HepG2 (cell line): ENCODE data around the gene MYO9A. TPM values are rescaled to one million over a fixed set of nuclear protein-coding genes. Genes with fewer than 3 reads are reported as not detected.

ENCODE experiments used
- ATAC-seq: fragments of 200-7000 bp; cut with Tn5 transposase; 3 replicates; pipeline ENCODE4 v1.9.1; 2020; ENCODE audit warnings: mild to moderate bottlenecking, moderate library complexity
- BruUV-seq: library from RNA; stranded (reverse); fragments of 400-500 nt; replicated peaks from 2 replicates; lab custom pipeline; 2021; lab: Mats Ljungman, UMichigan
- CTCF ChIA-PET: fragments of 300-600 bp; formaldehyde crosslinking; extraction: SDS; loops from one replicate; lab custom pipeline; 2021; ENCODE audit warnings: low total read pairs, inconsistent platforms, low intra/inter-chr PET ratio; lab: Yijun Ruan, JAX
- POLR2A ChIA-PET: fragments of 350-600 bp; sonication (Branson Sonifier 250); formaldehyde crosslinking; loops from one replicate; lab custom pipeline; 2020; ENCODE audit warnings: antibody characterized with exemption, inconsistent platforms; lab: Yijun Ruan, JAX
- DNase-seq: peaks from one replicate; pipeline ENCODE4 v3.0.0-alpha.2; 2015; ENCODE audit warnings: low spot score
- FAIRE-seq: peaks from 3 replicates; lab custom pipeline; 2011; peaks lifted over from hg19 to GRCh38; lab: Jason Lieb, UNC
- H2AFZ ChIP-seq: one replicate; pipeline ENCODE4 v1.6.1; 2011; ENCODE audit warnings: low read length, inconsistent platforms
- H3K27ac ChIP-seq: fragments of 300-600 bp; 3 replicates; pipeline ENCODE4 v1.8.0; 2011; ENCODE audit warnings: mixed run types, mild to moderate bottlenecking, mixed read lengths, low read length, inconsistent platforms; ENCODE audit not compliant: insufficient read depth; ENCODE audit errors: extremely low read length
- H3K27me3 ChIP-seq, 2 experiments: fragments of 200-600 bp in 1 of 2; 2 replicates in 1 of 2; 3 replicates in 1 of 2; pipeline versions ENCODE4 v1.6.0 to v1.8.0; 2011; ENCODE audit warnings: low read length in 2 of 2, mild to moderate bottlenecking in 2 of 2, moderate library complexity in 2 of 2, inconsistent platforms in 1 of 2; ENCODE audit not compliant: insufficient read depth in 2 of 2, control insufficient read depth in 1 of 2
- H3K36me3 ChIP-seq, 2 experiments: fragments of 200-600 bp in 1 of 2; replicated peaks in 1 of 2; 2 replicates in 1 of 2; 3 replicates in 1 of 2; pipeline versions ENCODE4 v1.5.1 to v1.8.0; 2011; ENCODE audit warnings: low read length in 2 of 2, inconsistent platforms in 1 of 2; ENCODE audit not compliant: insufficient read depth in 2 of 2, control insufficient read depth in 1 of 2
- H3K4me1 ChIP-seq: 2 replicates; pipeline ENCODE4 v1.5.1; 2012; ENCODE audit warnings: low read length, inconsistent platforms; ENCODE audit not compliant: insufficient read depth
- H3K4me2 ChIP-seq: 2 replicates; pipeline ENCODE4 v1.6.0; 2011; ENCODE audit warnings: low read depth, low read length, inconsistent platforms
- H3K4me3 ChIP-seq, 3 experiments: fragments of 200-600 bp in 1 of 3; sonication (generic), shearing (Covaris generic) in 1 of 3; replicated peaks in 1 of 3; 2 replicates each; pipeline ENCODE4 v1.5.1; 2011 to 2016; ENCODE audit warnings: low read length in 3 of 3, inconsistent platforms in 2 of 3, low read depth in 2 of 3, mild to moderate bottlenecking in 2 of 3, control low read depth in 1 of 3, mixed read lengths in 1 of 3; ENCODE audit not compliant: insufficient read depth in 1 of 3
- H3K79me2 ChIP-seq: one replicate; pipeline ENCODE4 v1.6.1; 2011; ENCODE audit warnings: low read length, inconsistent platforms; ENCODE audit not compliant: insufficient read depth
- H3K9ac ChIP-seq: 2 replicates; pipeline ENCODE4 v1.6.0; 2011; ENCODE audit warnings: mild to moderate bottlenecking, low read depth, low read length, inconsistent platforms; ENCODE audit not compliant: insufficient read depth
- H3K9me3 ChIP-seq: 2 replicates; pipeline ENCODE4 v1.5.1; 2012; ENCODE audit warnings: mild to moderate bottlenecking, low read length
- H4K20me1 ChIP-seq: 2 replicates; pipeline ENCODE4 v1.6.0; 2011; ENCODE audit warnings: inconsistent platforms, mild to moderate bottlenecking, low read length, moderate library complexity; ENCODE audit not compliant: insufficient read depth
- CHD2 ChIP-seq: IDR thresholded peaks from 2 replicates; pipeline ENCODE4 v1.6.1; 2011; ENCODE audit warnings: low read depth, low read length, improper control_type of control experiment
- NKX3-1 ChIP-seq: sonication (generic); formaldehyde crosslinking; IDR thresholded peaks from 2 replicates; pipeline ENCODE4 v1.5.0; 2020; ENCODE audit warnings: missing genetic modification reagents
- SYNCRIP ChIP-seq: fragments of 200-400 bp; formaldehyde crosslinking; IDR thresholded peaks from 2 replicates; pipeline ENCODE4 v1.6.1; 2018; ENCODE audit warnings: mild to moderate bottlenecking, low read depth, low read length; ENCODE audit not compliant: insufficient read depth
- TERF1 ChIP-seq: sonication (generic); formaldehyde crosslinking; IDR thresholded peaks from 2 replicates; pipeline ENCODE4 v1.8.0; 2022; ENCODE audit warnings: mild to moderate bottlenecking, missing genetic modification reagents, moderate library complexity
- TGIF2 ChIP-seq: IDR thresholded peaks from 2 replicates; pipeline ENCODE4 v1.6.1; 2016; ENCODE audit warnings: control low read depth, missing compliant biosample characterization
- THAP9 ChIP-seq: sonication (generic); formaldehyde crosslinking; IDR thresholded peaks from 2 replicates; pipeline ENCODE4; 2020; ENCODE audit warnings: missing genetic modification reagents, mild to moderate bottlenecking, borderline replicate concordance
- ZBTB46 ChIP-seq: sonication (generic); formaldehyde crosslinking; IDR thresholded peaks from 2 replicates; pipeline ENCODE4 v1.4.0; 2020; ENCODE audit warnings: mild to moderate bottlenecking, missing genetic modification reagents, borderline replicate concordance
- ZNF124 ChIP-seq: sonication (generic); formaldehyde crosslinking; IDR thresholded peaks from 2 replicates; pipeline ENCODE4 v1.4.0; 2020; ENCODE audit warnings: missing genetic modification reagents
- ZNF24 ChIP-seq: fragments of 450-650 bp; IDR thresholded peaks from 2 replicates; pipeline ENCODE4 v1.6.1; 2017; ENCODE audit warnings: antibody characterized with exemption, mild to moderate bottlenecking
- ZNF615 ChIP-seq: sonication (generic); formaldehyde crosslinking; IDR thresholded peaks from 2 replicates; pipeline ENCODE4 v1.5.0; 2020; ENCODE audit warnings: mild to moderate bottlenecking, missing genetic modification reagents, borderline replicate concordance
- ZNF7 ChIP-seq: IDR thresholded peaks from 2 replicates; pipeline ENCODE4 v1.6.1; 2016; ENCODE audit warnings: missing biosample characterization, missing genetic modification reagents
- ZNF75D ChIP-seq: sonication (generic); formaldehyde crosslinking; IDR thresholded peaks from 2 replicates; pipeline ENCODE4 v1.8.1; 2023; ENCODE audit warnings: missing genetic modification reagents, mild to moderate bottlenecking, borderline replicate concordance
- WGBS: methylation state at CpG from one replicate; pipeline ENCODE4 v1.1.6; 2017; ENCODE audit warnings: low lambda C conversion rate; 5-methylcytosine and 5-hydroxymethylcytosine counted together
- in situ Hi-C: cut with HindIII; loops from 2 replicates; pipeline ENCODE4 v1.10.0; 2017; ENCODE audit warnings: low pct_unique_long_range_greater_than_20kb; ENCODE audit not compliant: extremely low pct_ligation_motif_present
- intact Hi-C: fragments of 100-400 bp; cut with micrococcal nuclease; formaldehyde crosslinking; loops from one replicate; pipeline ENCODE4 v1.10.0; 2022; ENCODE audit not compliant: unreplicated experiment
- polyA plus RNA-seq, 8 experiments: library from polyadenylated mRNA; depleted of rRNA in 3 of 8; stranded (reverse) in 7 of 8; unstranded in 1 of 8; fragments of >200 nt; fragmentation: Illumina TruSeq in 4 of 8; extraction: Trizol in 4 of 8; gene quantifications; 2 replicates each; pipeline versions ENCODE4 v1.2.1 to v1.2.3, GENCODE V29; 2011 to 2016; ENCODE audit warnings: low read depth in 4 of 8, missing spikeins in 1 of 8, mixed read lengths in 1 of 8; ENCODE audit not compliant: insufficient read depth in 1 of 8
- total RNA-seq, 5 experiments: library from RNA; depleted of rRNA; stranded (reverse); fragments of >200 nt; fragmentation: Illumina TruSeq; extraction: Trizol; gene quantifications; 2 replicates each; pipeline ENCODE4 v1.2.3, GENCODE V29; 2016; ENCODE audit warnings: low read depth in 1 of 5

The MYO9A gene
- total and polyA plus RNA-seq, 2 of the 13 experiments (the other 11 are each of a cell fraction or from before 2014, with no cell fraction given), result 4.8 to 15.3 TPM

GRCh38 chr15:71937650-71938311, 180.2 kb downstream of the MYO9A start:
- Histone ChIP-seq H3K9ac (no peak overlapping the region), H3K4me2 (no peak overlapping the region), H3K79me2 (no peaks in the 10 kb centered on the region), H2AFZ (no peak overlapping the region), H3K9me3 (no peaks in the 10 kb centered on the region), H3K27me3 (no peaks in the 10 kb centered on the region), H3K4me3 (no peak overlapping the region), H4K20me1 (no peaks in the 10 kb centered on the region), H3K4me1 (no peaks in the 10 kb centered on the region), H3K27ac (no peak overlapping the region), H3K36me3 (no peaks in the 10 kb centered on the region)
- POLR2A ChIA-PET, result no interaction called here
- TF ChIP-seq CHD2 (no peak), ZNF7 (CRISPR knock-in tag) (no peak), ZBTB46 (no peak), ZNF615 (no peak), NKX3-1 (CRISPR knock-in tag) (no peak), ZNF75D (CRISPR knock-in tag) (no peak), ZNF24 (no peak), TERF1 (CRISPR knock-in tag) (no peak), SYNCRIP (no peak), TGIF2 (CRISPR knock-in tag) (no peak), ZNF124 (CRISPR knock-in tag) (no peak), THAP9 (no peak)
- in situ Hi-C loops (no loop called here), intact Hi-C loops (no loop called here)
- DNase-seq, result no peak
- no peak for ATAC-seq
- CTCF ChIA-PET, result no interaction called here
- BruUV-seq, result no TSS peak
- no peak for FAIRE-seq
- 82% methylated on average over 3 of the region's 3 CpGs for WGBS
